Femur (tissue), 1 donor: ENCODE measurements around the gene CST2.
"Not testable (repeated sequence)": the region's sequence is repeated elsewhere in the genome, so short reads cannot be mapped to it uniquely, and the experiment has no call there.

Experiments
- DNase-seq: peaks from one replicate; pipeline ENCODE4 v3.0.0-alpha.2; 2017

Gene CST2

DNA sequence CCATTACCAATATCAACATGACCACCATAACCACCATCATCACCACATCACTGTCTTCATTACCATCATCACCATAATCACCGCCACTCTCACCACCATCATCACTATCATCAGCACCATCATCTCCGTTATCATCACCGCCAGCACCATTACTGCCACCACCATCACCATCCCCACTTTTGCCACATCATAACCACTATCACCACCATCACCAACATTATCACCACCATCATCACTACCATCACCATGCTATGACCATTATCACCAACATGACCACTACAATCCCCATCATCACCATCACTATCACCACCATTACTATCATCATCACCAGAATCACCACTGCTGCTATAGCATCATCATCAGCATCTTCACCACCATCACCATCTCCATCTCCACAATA lies 25.7 kb downstream of the CST2 start:
- no peak for DNase-seq

DNA sequence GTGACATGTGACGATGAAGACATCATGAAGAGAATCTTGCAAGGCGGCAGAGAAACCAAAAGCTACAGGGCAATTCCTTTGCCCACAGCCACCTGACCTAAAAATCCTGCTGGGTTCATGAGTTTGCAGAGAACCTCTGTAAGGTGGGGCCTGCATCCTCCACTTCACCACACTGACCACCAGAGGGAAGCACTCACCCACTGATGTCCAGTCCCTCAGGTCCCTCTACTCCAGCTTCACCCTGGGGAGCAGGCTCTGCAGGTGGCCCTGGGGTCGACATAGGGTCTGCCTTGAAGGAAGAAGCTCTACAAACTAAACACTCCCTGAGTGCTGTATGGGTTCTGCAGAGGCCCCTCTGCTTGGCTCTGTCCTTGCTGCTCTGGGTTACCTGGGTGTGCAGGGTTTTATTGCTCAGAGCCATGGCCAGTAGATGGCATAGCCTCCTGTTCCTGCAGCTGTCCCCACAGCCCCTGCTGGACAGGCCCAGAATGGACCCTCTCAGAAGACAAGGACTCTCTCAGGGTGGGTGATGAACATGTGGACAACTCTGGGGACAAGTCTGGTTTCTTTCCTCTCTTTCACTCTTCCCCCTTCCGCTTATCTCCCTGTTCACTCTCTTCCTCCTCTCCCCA lies 27.2 kb downstream of the CST2 start:
- not testable (repeated sequence) for DNase-seq

DNA sequence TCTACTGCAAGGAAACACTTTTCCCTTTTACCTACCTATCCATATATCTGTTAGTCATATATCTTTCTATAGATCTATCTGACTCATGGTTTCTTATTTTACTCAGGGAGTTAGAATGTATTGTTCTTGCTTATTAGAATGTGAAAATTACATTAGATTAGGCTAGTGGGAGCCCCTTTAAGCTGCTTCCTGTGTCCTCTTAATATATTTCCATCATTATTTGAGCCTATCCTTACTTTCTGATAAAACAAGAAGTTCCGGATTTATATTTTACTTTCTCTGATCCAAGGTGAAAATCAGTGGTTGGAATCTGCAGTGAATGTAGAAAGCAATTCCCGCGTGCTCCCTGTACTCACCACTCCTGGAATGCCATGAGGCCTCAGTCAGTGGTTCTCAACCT lies 31.0 kb downstream of the CST2 start:
- no peak for DNase-seq

DNA sequence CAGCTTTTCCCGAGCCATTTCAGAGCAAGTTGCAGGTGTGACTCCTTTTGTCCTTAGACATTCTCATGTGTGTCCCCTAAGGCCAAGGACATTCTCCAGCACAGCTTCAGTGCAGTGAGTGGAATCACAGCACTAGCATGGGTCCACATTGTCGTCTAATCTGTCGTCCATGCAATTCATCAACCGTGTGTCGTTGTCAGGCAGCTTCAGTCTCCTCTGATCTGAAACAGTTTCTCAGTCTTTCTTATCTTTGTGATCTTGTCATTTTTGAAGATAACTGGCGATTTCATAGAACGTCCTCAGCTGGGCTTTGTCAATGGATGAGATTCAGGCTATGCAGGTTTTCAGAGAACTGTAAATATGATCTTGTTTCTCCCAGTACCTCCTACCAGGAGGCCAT lies 31.7 kb downstream of the CST2 start:
- no peak for DNase-seq

DNA sequence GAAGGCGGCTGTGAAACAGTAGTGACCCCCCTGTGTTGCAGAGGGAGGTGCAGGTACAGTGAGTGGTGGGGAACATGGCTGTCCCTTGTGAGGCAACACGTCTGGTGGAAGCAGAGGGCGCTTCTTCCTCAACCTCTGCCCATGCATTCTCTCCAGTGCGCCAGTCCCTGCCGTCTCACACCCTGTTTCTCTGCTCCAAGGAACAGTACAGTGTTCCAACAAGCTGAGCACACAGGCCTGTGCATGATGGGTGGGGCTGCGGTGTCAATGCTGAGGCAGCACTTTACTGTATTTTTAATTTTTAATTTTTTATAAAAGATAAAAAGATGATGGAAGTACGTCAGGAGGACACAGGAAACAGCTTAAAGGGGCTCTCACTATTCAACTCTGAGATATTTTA lies 32.5 kb downstream of the CST2 start:
- no peak for DNase-seq

DNA sequence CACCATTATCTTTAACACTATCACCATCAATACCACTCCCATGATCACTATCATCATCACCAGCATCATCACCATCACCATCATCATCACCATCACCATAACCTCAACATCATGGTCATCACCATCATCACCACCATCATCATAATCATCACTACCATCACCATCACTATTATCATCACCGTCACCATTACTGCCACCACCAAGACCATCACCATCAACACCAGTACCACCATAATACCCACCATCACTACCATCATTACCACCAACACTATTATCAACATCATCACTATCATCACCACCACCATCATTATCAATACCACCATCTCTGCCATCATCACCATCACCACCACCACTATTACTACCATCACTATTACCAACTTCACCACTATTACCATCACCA lies 43.1 kb downstream of the CST2 start:
- no peak for DNase-seq

DNA sequence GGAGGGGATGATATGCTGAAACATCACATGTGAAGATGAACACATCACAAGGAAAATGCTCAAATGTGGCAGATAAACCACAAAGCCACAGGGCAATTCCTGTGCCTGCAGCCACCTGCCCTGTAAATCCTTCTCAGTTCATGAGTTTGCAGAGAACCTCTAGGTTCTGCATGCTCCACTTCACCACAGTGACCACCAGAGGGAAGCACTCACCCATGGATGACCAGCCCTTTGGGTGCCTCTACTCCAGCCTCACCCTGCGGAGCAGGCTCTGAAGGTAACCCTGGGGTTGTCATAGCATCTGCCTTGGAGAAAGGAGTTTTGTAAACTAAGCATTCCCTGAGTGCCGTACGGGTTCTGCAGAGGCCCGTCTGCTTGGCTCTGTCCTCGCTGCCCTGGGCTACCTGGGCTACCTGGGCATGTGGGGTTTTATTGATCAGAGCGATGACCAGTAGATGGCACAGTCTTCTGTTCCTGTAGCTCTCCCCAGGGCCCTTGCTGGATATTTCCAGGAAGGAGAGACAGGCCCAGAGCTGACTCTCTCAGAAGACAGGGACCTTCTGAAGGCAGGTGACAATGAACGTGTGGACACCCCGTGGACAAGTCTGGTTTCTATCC lies 44.1 kb downstream of the CST2 start:
- no peak for DNase-seq

DNA sequence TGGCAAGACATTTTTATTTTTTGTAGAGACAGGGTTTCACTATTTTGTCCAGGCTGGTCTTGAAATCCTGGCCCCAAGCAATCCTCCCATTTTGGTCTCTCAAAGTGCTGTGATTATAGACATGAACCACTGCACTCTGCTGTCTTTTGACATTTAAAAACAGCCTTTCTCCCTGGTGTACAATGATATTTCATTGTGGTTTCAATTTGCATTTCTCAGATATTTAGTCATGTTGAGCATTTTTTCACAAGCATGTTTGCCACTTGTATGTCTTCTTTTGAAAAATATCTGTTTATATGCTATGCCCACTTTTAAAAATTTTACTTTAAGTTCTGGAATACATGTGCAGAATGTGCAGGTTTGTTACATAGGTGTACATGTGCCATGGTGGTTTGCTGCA lies 47.9 kb downstream of the CST2 start:
- not testable (repeated sequence) for DNase-seq

DNA sequence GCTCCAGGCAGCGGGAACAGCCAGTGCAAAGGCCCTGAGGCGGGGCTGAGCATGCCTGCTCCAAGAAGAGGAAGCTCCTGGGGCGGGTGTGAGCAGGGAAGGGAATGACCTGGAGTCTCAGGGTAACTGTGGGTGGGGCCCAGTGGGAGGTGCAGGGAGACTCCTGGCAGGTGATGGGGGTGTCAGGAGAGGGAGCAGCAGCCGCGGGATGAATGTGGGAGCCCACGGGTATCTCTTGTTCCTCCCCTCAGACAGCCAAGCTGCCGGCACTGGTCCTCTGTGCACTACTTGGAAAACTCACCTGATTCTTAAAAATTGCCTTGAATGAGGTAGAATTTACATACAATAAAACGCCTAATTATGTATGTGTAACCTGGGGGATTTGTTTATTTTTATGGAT lies 49.1 kb downstream of the CST2 start:
- DNase-seq: not testable (repeated sequence)

DNA sequence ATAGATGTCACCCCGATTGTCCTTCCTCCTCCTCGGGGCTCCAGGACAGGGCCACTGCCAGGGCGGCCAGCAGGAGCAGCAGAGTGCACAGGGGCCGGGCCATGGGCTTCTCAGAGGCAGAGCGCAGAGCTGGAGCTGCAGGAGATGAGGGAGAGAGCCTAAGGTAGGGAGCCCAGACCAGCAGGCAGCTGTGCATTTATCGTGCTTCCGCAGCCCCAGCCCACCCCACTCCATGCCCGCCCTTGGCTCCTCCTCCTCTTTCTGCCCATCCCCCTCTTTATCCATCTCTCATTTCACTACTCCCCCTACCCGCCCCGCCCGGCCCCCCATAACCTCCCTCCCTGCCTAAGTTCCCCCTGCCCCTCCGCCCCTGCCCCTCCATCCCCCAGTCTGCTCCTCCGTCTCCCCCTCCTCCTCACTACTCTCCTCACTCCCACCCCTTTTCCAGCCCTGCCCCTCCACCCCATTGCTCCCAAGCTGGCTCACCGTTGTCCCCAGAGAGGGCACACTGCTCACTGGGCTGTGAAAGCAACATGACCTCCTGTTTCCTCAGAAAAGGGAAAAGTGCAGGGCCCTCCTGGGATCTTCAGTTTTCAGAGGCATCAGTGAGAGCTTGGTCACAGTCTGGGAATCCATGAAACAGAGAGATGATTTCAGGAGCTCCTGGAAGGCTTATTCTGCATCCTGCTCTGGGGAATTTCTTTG lies 50.3 kb downstream of the CST2 start:
- DNase-seq: no peak

DNA sequence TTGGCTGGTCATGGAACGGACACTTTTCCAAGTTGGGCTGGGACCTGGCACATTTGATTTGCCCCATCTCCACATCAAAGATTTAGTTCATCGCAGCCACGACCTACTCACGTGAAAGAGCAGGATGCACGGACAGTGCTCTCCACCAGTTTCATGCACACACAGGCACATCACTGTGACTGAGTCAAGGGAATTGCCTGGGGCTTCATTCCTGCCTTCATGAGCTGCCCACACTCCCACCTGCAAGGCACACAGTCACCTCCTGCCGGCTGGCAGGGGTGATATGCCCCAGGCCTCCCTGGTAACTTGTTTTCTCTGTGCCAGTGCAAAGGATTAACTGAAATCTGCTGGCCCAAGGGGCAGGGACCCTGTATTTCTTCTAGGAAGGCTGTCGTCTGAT lies 52.4 kb downstream of the CST2 start:
- DNase-seq: no peak
